ENCODE measurements around the gene CTNNBL1. TPM values are rescaled to one million over a fixed set of nuclear protein-coding genes. Genes with fewer than 3 reads are reported as not detected.

Gene CTNNBL1
- total RNA-seq, 1 experiment from 2014 or later, result 55.4 TPM

- TF ChIP-seq REST (IDR thresholded peaks at IDR 0.05; ENCODE audit: low read depth), result no peak
- TF ChIP-seq SP1 (IDR thresholded peaks at IDR 0.05; ENCODE audit: low read depth), result no peak
- TF ChIP-seq POLR2AphosphoS5 (IDR thresholded peaks at IDR 0.05; ENCODE audit: low read depth, low read length), result no peak
- no peak for TF ChIP-seq EGR1 (IDR thresholded peaks at IDR 0.05; ENCODE audit: low read depth)
- TF ChIP-seq ELF1 (IDR thresholded peaks at IDR 0.05; ENCODE audit: borderline replicate concordance, low read depth), result no peak
- TF ChIP-seq JUND (IDR thresholded peaks at IDR 0.05), result no peak
These were observed 133.8 kb downstream of the CTNNBL1 start (continued) for GRCh38 chr20:37827605-37828004.

GRCh38 chr20:37828684-37829083, 134.9 kb downstream of the CTNNBL1 start:
- Histone ChIP-seq H3K4me2 (ENCODE audit: low read length) (no peak overlapping the region), H3K27ac (ENCODE audit: low read depth, low read length) (no peak overlapping the region), H3K9ac (ENCODE audit: low read length) (no peak overlapping the region), H3K9me3 (ENCODE audit: control insufficient read depth in 1 of 2, insufficient read depth in 1 of 2, low read depth in 1 of 2, low read length in 2 of 2) (no peaks in the 10 kb centered on the region), H4K20me1 (ENCODE audit: insufficient read depth) (no peaks in the 10 kb centered on the region), H3K4me3 (replicated peaks in 1 of 2; ENCODE audit: low read depth in 1 of 2, low read length in 2 of 2) (no peak overlapping the region), H3K27me3 (ENCODE audit: insufficient read depth, low read length) (no peaks in the 10 kb centered on the region), H3K9me2 (ENCODE audit: insufficient read depth) (no peaks in the 10 kb centered on the region), H2AFZ (ENCODE audit: low read depth, low read length, poor library complexity, severe bottlenecking) (no peak overlapping the region), H3K4me1 (ENCODE audit: control insufficient read depth in 1 of 2, insufficient read depth in 2 of 2, low read length in 2 of 2) (no peaks in the 10 kb centered on the region), H3K79me2 (ENCODE audit: insufficient read depth, low read length) (no peaks in the 10 kb centered on the region), H3K36me3 (ENCODE audit: control insufficient read depth in 1 of 2, insufficient read depth in 2 of 2, low read length in 2 of 2) (no peaks in the 10 kb centered on the region)
- no TSS peak for BruUV-seq (replicated peaks)
- DNase-seq (ENCODE audit: low read depth, low spot score), result no peak
- ChIA-PET RAD21 (ENCODE audit: low non-redundant PET in 1 of 2, low total read pairs in 2 of 2, uncharacterized antibody in 2 of 2, unreplicated experiment in 2 of 2) (no interaction called here), POLR2A (no interaction called here), CTCF (no interaction called here)
- intact Hi-C loops (cut with micrococcal nuclease), result no loop called here
- ATAC-seq, result no peak
- TF ChIP-seq TCF7L2 (IDR thresholded peaks at IDR 0.05; ENCODE audit: borderline replicate concordance, extremely low read depth, insufficient read depth, insufficient read length), result no peak
- TF ChIP-seq ZBTB33 (IDR thresholded peaks at IDR 0.05; ENCODE audit: extremely low read depth, insufficient replicate concordance, low read length), result no peak
- no peak for TF ChIP-seq YY1 (IDR thresholded peaks at IDR 0.05; ENCODE audit: extremely low read depth, insufficient replicate concordance, low read depth, low read length)
- TF ChIP-seq SIN3A (IDR thresholded peaks at IDR 0.05; ENCODE audit: low read depth), result no peak
- no peak for TF ChIP-seq EZH2phosphoT487 (IDR thresholded peaks at IDR 0.05; ENCODE audit: borderline replicate concordance)
- no peak for TF ChIP-seq CEBPB (IDR thresholded peaks at IDR 0.05; ENCODE audit: low read depth)
- TF ChIP-seq POLR2AphosphoS5 (IDR thresholded peaks at IDR 0.05; ENCODE audit: low read depth, low read length), result no peak
- no peak for TF ChIP-seq JUND (IDR thresholded peaks at IDR 0.05)
- TF ChIP-seq ZFX (IDR thresholded peaks at IDR 0.05), result no peak
- TF ChIP-seq ATF3 (IDR thresholded peaks at IDR 0.05), result no peak
- no peak for TF ChIP-seq CBX3 (IDR thresholded peaks at IDR 0.05; ENCODE audit: low read depth)
- TF ChIP-seq SP1 (IDR thresholded peaks at IDR 0.05; ENCODE audit: low read depth), result no peak
- TF ChIP-seq MAX (IDR thresholded peaks at IDR 0.05), result no peak
- TF ChIP-seq EGR1 (IDR thresholded peaks at IDR 0.05; ENCODE audit: low read depth), result no peak
- TF ChIP-seq POLR2A (IDR thresholded peaks at IDR 0.05; ENCODE audit: borderline replicate concordance, extremely low read depth, insufficient read depth, insufficient read length), result no peak
- no peak for TF ChIP-seq ZNF274 (IDR thresholded peaks at IDR 0.05; ENCODE audit: low read depth, low read length)
- no peak for TF ChIP-seq RAD21 (IDR thresholded peaks at IDR 0.05; ENCODE audit: low read depth)

Data from HCT116 (cell line).